Body of pancreas (tissue), 4 donors: Measurements from ENCODE around the gene PGLYRP4.

Experiments used
- CTCF ChIP-seq, 7 experiments: fragments of 450-650 bp in 4 of 7; fragments of 200-600 bp in 3 of 7; sonication (generic) in 3 of 7; IDR thresholded peaks; one replicate each; pipeline ENCODE4 v1.5.1; 2016 to 2019; ENCODE audit warnings: antibody characterized with exemption in 7 of 7
- POLR2A ChIP-seq, 3 donors: fragments of 450-650 bp; IDR thresholded peaks; one replicate each; pipeline ENCODE4 v1.6.1; 2016; ENCODE audit warnings: antibody characterized with exemption in 3 of 3, mild to moderate bottlenecking in 2 of 3

DNA sequence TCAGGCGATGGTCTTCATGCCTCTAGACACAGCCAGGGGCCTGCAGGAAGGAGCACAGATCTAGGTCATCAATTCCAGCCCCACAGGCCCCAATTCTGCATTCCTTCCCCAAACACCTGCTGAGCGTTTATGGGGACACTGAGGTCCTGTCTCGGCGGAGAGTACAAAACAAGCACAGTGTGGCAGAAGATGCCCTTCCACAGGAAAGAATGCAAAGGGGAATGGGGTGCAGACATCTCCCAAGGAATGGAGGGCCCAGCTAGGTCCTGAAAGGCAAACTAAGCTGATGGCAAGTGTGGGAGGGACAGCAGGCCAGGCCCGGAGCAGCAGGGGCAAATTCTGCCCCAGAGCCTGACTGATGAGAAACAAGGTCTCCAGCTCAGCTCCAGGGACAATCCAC is 45.8 kb upstream of the PGLYRP4 start:
- TF ChIP-seq CTCF (IDR thresholded peaks at IDR 0.05) (no peak), POLR2A (IDR thresholded peaks at IDR 0.05) (no peak)
